Upper lobe of left lung (tissue), 6 donors: Measurements from ENCODE around the gene STK4. TPM values are rescaled to one million over a fixed set of nuclear protein-coding genes. Genes with fewer than 3 reads are reported as not detected.
A peak's percentile ranks its signal among the peaks of the same experiment; 100 is the strongest.

ENCODE experiments used
- ATAC-seq, 2 donors: fragments of 200-7000 bp; cut with Tn5 transposase; one replicate each; pipeline ENCODE4 v1.9.1; 2022; ENCODE audit warnings: mild to moderate bottlenecking in 2 of 2, moderate library complexity in 2 of 2; ENCODE audit not compliant: low FRiP score in 2 of 2
- DNase-seq, 2 donors: peaks; one replicate each; pipeline ENCODE4 v3.0.0-alpha.2; 2019 to 2020
- H3K27ac ChIP-seq, 4 donors: fragments of 200-600 bp; sonication (generic); one replicate each; pipeline ENCODE4 v1.5.1; 2016 to 2019
- H3K27me3 ChIP-seq, 4 donors: fragments of 200-600 bp; sonication (generic); one replicate each; pipeline ENCODE4 v1.5.1; 2017 to 2019
- H3K36me3 ChIP-seq, 4 donors: fragments of 200-600 bp; sonication (generic); one replicate each; pipeline ENCODE4 v1.5.1; 2016 to 2019
- H3K4me1 ChIP-seq, 4 donors: fragments of 200-600 bp; sonication (generic); one replicate each; pipeline ENCODE4 v1.5.1; 2018 to 2019
- H3K4me3 ChIP-seq, 4 donors: fragments of 200-600 bp; sonication (generic); one replicate each; pipeline ENCODE4 v1.5.1; 2017 to 2019; ENCODE audit warnings: mild to moderate bottlenecking in 2 of 4, moderate library complexity in 1 of 4
- H3K9me3 ChIP-seq, 4 donors: fragments of 200-600 bp; sonication (generic); one replicate each; pipeline ENCODE4 v1.5.1; 2018 to 2019
- EP300 ChIP-seq, 4 donors: sonication (generic); formaldehyde crosslinking; IDR thresholded peaks; one replicate each; pipeline ENCODE4 v1.5.1; 2017; ENCODE audit warnings: antibody characterized with exemption in 4 of 4, control low read depth in 2 of 4
- POLR2A ChIP-seq, 4 donors: fragments of 450-650 bp; IDR thresholded peaks; one replicate each; pipeline ENCODE4 v1.5.1; 2016 to 2017; ENCODE audit warnings: antibody characterized with exemption in 4 of 4, mild to moderate bottlenecking in 2 of 4
- POLR2AphosphoS5 ChIP-seq, 2 donors: sonication (generic); formaldehyde crosslinking; IDR thresholded peaks; one replicate each; pipeline ENCODE4 v1.5.1; 2017; ENCODE audit warnings: antibody characterized with exemption in 2 of 2
- WGBS, 2 donors: methylation state at CpG; one replicate each; pipeline ENCODE4 v1.1.5; 2017 to 2018; 5-methylcytosine and 5-hydroxymethylcytosine counted together
- total RNA-seq, 6 donors: library from RNA; depleted of rRNA in 4 of 6; stranded (reverse); fragments of >200 nt in 4 of 6; gene quantifications; one replicate each; pipeline versions ENCODE4 v1.1.0 to v1.2.1, GENCODE V29; 2016 to 2021
- TF ChIP-seq, protein P1 (sequence below), 6 experiments: fragments of 450-650 bp in 4 of 6; fragments of 200-600 bp in 2 of 6; sonication (generic) in 2 of 6; IDR thresholded peaks; one replicate each; pipeline ENCODE4 v1.5.1; 2016 to 2019; ENCODE audit warnings: antibody characterized with exemption in 6 of 6
- donor health status: DM: no; HTN: no; CAD: no; lungs with moderate emphysema.
- donor health status: DM: no; HTN: yes; CAD: no; lungs with severe emphysema.

Gene STK4
- total RNA-seq, 6 donors from 2014 or later: 31.0 to 76.1 (median 44.1) TPM

DNA sequence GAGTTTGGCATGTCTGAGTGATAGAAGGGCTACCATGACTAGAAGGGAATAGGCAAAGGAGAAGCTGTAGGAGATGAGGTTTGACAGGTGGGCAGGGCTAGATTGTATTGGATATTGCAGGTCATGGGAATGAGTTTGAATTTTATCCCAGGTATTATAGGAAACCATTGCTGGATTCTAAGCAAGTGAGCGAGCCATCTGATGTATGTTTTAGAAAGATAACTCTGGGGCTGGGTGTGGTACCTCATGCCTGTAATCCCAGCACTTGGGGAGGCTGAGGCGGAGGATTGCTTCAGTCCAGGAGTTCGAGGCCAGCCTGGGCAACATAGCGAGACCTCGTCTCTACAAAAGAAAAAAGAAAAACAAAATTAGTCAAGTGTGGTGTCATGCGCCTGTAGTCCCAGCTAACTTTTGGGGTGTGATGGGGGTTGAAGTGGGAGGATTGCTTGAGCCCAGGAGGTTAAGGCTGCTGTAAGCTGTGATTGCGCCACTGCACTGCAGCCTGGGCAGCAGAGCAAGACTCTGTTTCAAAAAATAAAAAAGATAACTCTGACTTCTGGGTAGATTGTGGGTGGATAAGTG, 16.9 kb downstream of the STK4 start:
- ATAC-seq (no peak), DNase-seq (no peak)
- TF ChIP-seq, protein P1, sequence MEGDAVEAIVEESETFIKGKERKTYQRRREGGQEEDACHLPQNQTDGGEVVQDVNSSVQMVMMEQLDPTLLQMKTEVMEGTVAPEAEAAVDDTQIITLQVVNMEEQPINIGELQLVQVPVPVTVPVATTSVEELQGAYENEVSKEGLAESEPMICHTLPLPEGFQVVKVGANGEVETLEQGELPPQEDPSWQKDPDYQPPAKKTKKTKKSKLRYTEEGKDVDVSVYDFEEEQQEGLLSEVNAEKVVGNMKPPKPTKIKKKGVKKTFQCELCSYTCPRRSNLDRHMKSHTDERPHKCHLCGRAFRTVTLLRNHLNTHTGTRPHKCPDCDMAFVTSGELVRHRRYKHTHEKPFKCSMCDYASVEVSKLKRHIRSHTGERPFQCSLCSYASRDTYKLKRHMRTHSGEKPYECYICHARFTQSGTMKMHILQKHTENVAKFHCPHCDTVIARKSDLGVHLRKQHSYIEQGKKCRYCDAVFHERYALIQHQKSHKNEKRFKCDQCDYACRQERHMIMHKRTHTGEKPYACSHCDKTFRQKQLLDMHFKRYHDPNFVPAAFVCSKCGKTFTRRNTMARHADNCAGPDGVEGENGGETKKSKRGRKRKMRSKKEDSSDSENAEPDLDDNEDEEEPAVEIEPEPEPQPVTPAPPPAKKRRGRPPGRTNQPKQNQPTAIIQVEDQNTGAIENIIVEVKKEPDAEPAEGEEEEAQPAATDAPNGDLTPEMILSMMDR (IDR thresholded peaks at IDR 0.05): no peak
- TF ChIP-seq POLR2A (IDR thresholded peaks at IDR 0.05): no peak
- no peak for TF ChIP-seq POLR2AphosphoS5 (IDR thresholded peaks at IDR 0.05)
- H3K36me3 ChIP-seq: peaks cover 3 to 81% (median 26%) of the 10 kb centered on the region in 4 donors
- no peak overlapping the region for H3K27ac ChIP-seq
- H3K27me3 ChIP-seq: no peaks in the 10 kb centered on the region
- peaks cover 10 to 31% (median 21%) of the 10 kb centered on the region in 4 donors for H3K4me1 ChIP-seq
- H3K9me3 ChIP-seq: no peaks in the 10 kb centered on the region
- WGBS, 2 donors: 95 to 96% methylated on average over 7 of the region's 7 CpGs
- no peak overlapping the region for H3K4me3 ChIP-seq

DNA sequence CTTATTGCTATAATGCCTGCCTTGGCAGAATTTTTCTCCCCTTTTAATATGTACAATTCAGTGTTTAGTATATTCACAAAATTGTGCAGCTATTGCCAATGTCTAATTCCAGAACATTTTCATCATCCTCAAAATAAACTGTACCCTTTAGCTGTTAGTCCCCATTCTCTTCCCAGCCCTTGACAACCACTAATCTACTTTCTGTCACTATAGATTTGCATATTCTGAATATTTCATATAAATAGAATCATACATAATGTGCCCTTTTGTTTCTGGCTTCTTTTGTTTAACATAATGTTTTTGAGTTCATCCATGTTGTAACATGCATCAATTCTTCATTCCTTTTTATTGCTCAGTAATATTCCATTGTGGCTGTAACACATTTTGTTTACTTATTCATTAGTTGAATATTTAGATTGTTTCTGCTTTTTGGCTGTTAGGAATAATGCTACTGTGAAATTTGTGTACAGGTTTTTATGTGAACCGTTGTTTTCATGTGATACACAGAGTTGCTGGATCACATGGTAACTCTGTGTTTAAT, 22.4 kb downstream of the STK4 start:
- no peak for ATAC-seq
- no peak for TF ChIP-seq EP300 (IDR thresholded peaks at IDR 0.05)
- no peak for TF ChIP-seq POLR2AphosphoS5 (IDR thresholded peaks at IDR 0.05)
- TF ChIP-seq, protein P1 (IDR thresholded peaks at IDR 0.05): no peak
- TF ChIP-seq POLR2A (IDR thresholded peaks at IDR 0.05): no peak

DNA sequence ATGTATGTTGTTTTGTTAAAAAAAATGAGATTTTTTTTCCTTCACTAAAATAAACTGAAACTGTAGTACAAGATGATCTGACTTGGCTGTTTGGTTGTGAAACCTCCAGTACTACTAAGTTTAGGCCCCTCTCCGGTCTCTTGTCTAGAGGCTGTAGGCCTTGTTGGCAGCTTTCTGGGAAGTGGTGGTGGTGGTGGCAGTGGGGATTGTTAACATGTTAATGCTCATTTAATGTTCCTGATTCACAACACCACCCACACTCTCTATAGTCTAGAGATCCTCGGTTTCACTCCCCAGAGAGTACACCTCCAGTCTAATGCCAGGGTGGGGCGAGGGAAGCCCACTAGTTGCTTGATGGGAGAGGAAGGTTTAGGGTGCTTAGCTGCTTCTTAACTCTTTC, 24.1 kb downstream of the STK4 start:
- WGBS, 2 donors: 28 to 39% methylated on average over 3 of the region's 3 CpGs
- TF ChIP-seq EP300 (IDR thresholded peaks at IDR 0.05): no peak
- TF ChIP-seq POLR2AphosphoS5 (IDR thresholded peaks at IDR 0.05): no peak
- TF ChIP-seq, protein P1 (IDR thresholded peaks at IDR 0.05): no peak
- TF ChIP-seq POLR2A (IDR thresholded peaks at IDR 0.05): no peak
- H3K27ac ChIP-seq: peak overlapping the region; percentile 53 to 83 (median 74)
- DNase-seq (no peak), ATAC-seq (peak in 1 of 2 donors; percentile 45)
- H3K4me1 ChIP-seq: peaks cover 31 to 47% (median 42%) of the 10 kb centered on the region in 4 donors
- peak overlapping the region in 2 of 4 donors; percentile 11 to 23 for H3K4me3 ChIP-seq
- peaks cover 0 to 30% (median 9%) of the 10 kb centered on the region in 4 donors for H3K36me3 ChIP-seq
- H3K27me3 ChIP-seq: no peaks in the 10 kb centered on the region
- no peaks in the 10 kb centered on the region for H3K9me3 ChIP-seq

More for the DNA sequence above, 22.4 kb downstream of the STK4 start:
- DNase-seq: no peak
- Histone ChIP-seq H3K4me1 (peaks cover 26 to 41% (median 33%) of the 10 kb centered on the region in 4 donors), H3K27me3 (no peaks in the 10 kb centered on the region), H3K36me3 (peaks cover 0 to 39% (median 8%) of the 10 kb centered on the region in 4 donors), H3K9me3 (no peaks in the 10 kb centered on the region), H3K27ac (peak overlapping the region in 1 of 4 donors; percentile 5), H3K4me3 (no peak overlapping the region)
- 78 to 89% methylated on average over 1 of the region's 1 CpG for WGBS, 2 donors

DNA sequence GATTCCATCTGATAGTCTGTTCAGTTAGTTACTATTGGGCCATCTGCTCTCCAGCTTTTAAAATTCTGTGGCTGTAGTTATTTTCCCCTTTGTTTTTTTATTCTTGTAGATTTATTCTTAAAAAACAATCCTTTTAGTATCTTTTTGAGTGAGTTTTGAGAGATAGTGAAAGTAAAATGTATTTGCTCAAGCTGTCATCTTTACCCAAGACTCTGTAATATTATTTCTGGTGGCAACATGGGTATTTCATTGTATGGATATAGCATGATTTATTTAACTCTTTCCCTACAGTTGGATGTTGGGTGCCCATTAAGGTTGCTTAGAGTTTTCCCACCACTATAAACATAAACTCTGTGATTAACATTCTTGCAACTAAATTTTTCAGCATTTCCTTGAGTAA, 24.6 kb downstream of the STK4 start:
- H3K4me1 ChIP-seq: peaks cover 31 to 47% (median 40%) of the 10 kb centered on the region in 4 donors
- H3K36me3 ChIP-seq: peaks cover 3 to 30% (median 13%) of the 10 kb centered on the region in 4 donors
- H3K27me3 ChIP-seq: no peaks in the 10 kb centered on the region
- no peak for DNase-seq
- H3K4me3 ChIP-seq: peak overlapping the region in 2 of 4 donors; percentile 11 to 23
- peak overlapping the region; percentile 53 to 83 (median 74) for H3K27ac ChIP-seq
- TF ChIP-seq, protein P1 (IDR thresholded peaks at IDR 0.05): no peak
- TF ChIP-seq EP300 (IDR thresholded peaks at IDR 0.05): no peak
- TF ChIP-seq POLR2A (IDR thresholded peaks at IDR 0.05): no peak
- no peak for TF ChIP-seq POLR2AphosphoS5 (IDR thresholded peaks at IDR 0.05)
- H3K9me3 ChIP-seq: no peaks in the 10 kb centered on the region
- no peak for ATAC-seq
